ENCODE results near the gene DECR2. TPM values are rescaled to one million over a fixed set of nuclear protein-coding genes. Genes with fewer than 3 reads are reported as not detected.

DECR2 gene
- total and polyA plus RNA-seq, 2 of the 13 experiments (the other 11 are each of a cell fraction or from before 2014, with no cell fraction given), result 36.3 to 44.6 TPM

- TF ChIP-seq TFE3 (CRISPR knock-in tag; IDR thresholded peaks at IDR 0.05) (peak; percentile 97), ZNF564 (CRISPR knock-in tag; IDR thresholded peaks at IDR 0.05) (peak; percentile 74; the same call in 1 of the 2 replicates), AGO1 (IDR thresholded peaks at IDR 0.05; ENCODE audit: low read depth, low read length, poor library complexity, severe bottlenecking) (no peak), TAF15 (IDR thresholded peaks at IDR 0.05; ENCODE audit: low read depth, low read length, poor library complexity, severe bottlenecking) (no peak), HBP1 (CRISPR knock-in tag; IDR thresholded peaks at IDR 0.05; ENCODE audit: low read depth) (no peak), ZNF432 (CRISPR knock-in tag; IDR thresholded peaks at IDR 0.05; ENCODE audit: borderline replicate concordance) (no peak), ZNF484 (CRISPR knock-in tag; IDR thresholded peaks at IDR 0.05; ENCODE audit: borderline replicate concordance, low read depth) (no peak), KLF16 (CRISPR knock-in tag; IDR thresholded peaks at IDR 0.05) (peak in 1 of 2 experiments; percentile 96; a peak in 2 of 4 replicates), ELF4 (CRISPR knock-in tag; IDR thresholded peaks at IDR 0.05; ENCODE audit: borderline replicate concordance) (no peak), GLMP (CRISPR knock-in tag; IDR thresholded peaks at IDR 0.05; ENCODE audit: borderline replicate concordance) (no peak), SRY (CRISPR knock-in tag; IDR thresholded peaks at IDR 0.05) (peak; percentile 81), ZSCAN20 (CRISPR knock-in tag; IDR thresholded peaks at IDR 0.05; ENCODE audit: borderline replicate concordance) (no peak), HNRNPH1 (optimal IDR thresholded peaks at IDR 0.05; ENCODE audit: low read depth, low read length) (no peak), CBX5 (CRISPR knock-in tag; IDR thresholded peaks at IDR 0.05; ENCODE audit: borderline replicate concordance) (peak; percentile 89; the same call in 1 of the 2 replicates), CEBPZ (IDR thresholded peaks at IDR 0.05; ENCODE audit: low read length) (no peak), ZNF891 (CRISPR knock-in tag; IDR thresholded peaks at IDR 0.05) (no peak), HIC2 (CRISPR knock-in tag; IDR thresholded peaks at IDR 0.05; ENCODE audit: low read depth) (peak; percentile 77; the same call in 1 of the 2 replicates)
Observed at GRCh38 chr16:405548-406506, 4.1 kb downstream of the DECR2 start (continued).

Data from HepG2 (cell line).